K562 (cell line): ENCODE data around the gene FBXO15. TPM values are rescaled to one million over a fixed set of nuclear protein-coding genes. Genes with fewer than 3 reads are reported as not detected.

Source experiments
- CHCHD3 ChIP-seq: fragments of 250-450 bp; sonication (Bioruptor Pico); IDR thresholded peaks from 2 replicates; pipeline ENCODE4 v2.1.2; 2022; ENCODE audit warnings: mild to moderate bottlenecking
- GTF2E2 ChIP-seq: fragments of 200-800 bp; sonication (Bioruptor generic); IDR thresholded peaks from 2 replicates; pipeline ENCODE4 v1.6.1; 2016; ENCODE audit warnings: missing genetic modification characterization, missing compliant biosample characterization
- HES1 ChIP-seq: fragments of 450-650 bp; IDR thresholded peaks from 2 replicates; pipeline ENCODE4 v1.6.1; 2016; ENCODE audit warnings: low read depth, mild to moderate bottlenecking, moderate library complexity
- KLF10 ChIP-seq: fragments of 250-450 bp; sonication (Bioruptor Pico); IDR thresholded peaks from 2 replicates; pipeline ENCODE4 v1.6.1; 2021; ENCODE audit warnings: matching md5 sums
- MBD1 ChIP-seq: fragments of 250-450 bp; sonication (Bioruptor Pico); IDR thresholded peaks from 2 replicates; pipeline ENCODE4 v1.8.0; 2022; ENCODE audit warnings: inconsistent platforms
- NR2C2 ChIP-seq, 2 experiments: fragments of 200-800 bp in 1 of 2; sonication (Bioruptor generic) in 1 of 2; sonication (generic) in 1 of 2; formaldehyde crosslinking in 1 of 2; IDR thresholded peaks; 2 replicates each; pipeline versions ENCODE4 v1.6.1 to v1.8.0; 2016 to 2022; ENCODE audit warnings: mild to moderate bottlenecking in 1 of 2, missing compliant biosample characterization in 1 of 2, missing genetic modification characterization in 1 of 2, missing genetic modification reagents in 1 of 2
- PBX2 ChIP-seq, 2 experiments: IDR thresholded peaks in 1 of 2; conservative IDR thresholded peaks in 1 of 2; 2 replicates each; pipeline ENCODE4 v1.6.1; 2016; ENCODE audit warnings: low read depth in 2 of 2, mild to moderate bottlenecking in 1 of 2, missing compliant biosample characterization in 1 of 2, missing genetic modification characterization in 1 of 2, moderate library complexity in 1 of 2
- PKNOX1 ChIP-seq: fragments of 450-650 bp; IDR thresholded peaks from 2 replicates; pipeline ENCODE4 v1.6.1; 2016
- POLR2AphosphoS5 ChIP-seq: IDR thresholded peaks from 2 replicates; pipeline ENCODE4 v1.6.1; 2011; ENCODE audit warnings: mild to moderate bottlenecking, low read depth, low read length, moderate library complexity; ENCODE audit not compliant: control insufficient read depth, insufficient read depth
- SAFB ChIP-seq: fragments of 200-400 bp; formaldehyde crosslinking; IDR thresholded peaks from 2 replicates; pipeline ENCODE4 v1.6.1; 2017; ENCODE audit warnings: low read depth, low read length, borderline replicate concordance
- ZKSCAN3 ChIP-seq: fragments of 250-450 bp; sonication (Bioruptor Pico); IDR thresholded peaks from 2 replicates; pipeline ENCODE4 v1.4.0; 2020
- ZNF592 ChIP-seq: fragments of 450-650 bp; IDR thresholded peaks from 2 replicates; pipeline ENCODE4 v1.6.1; 2017; ENCODE audit warnings: antibody characterized with exemption, mild to moderate bottlenecking
- polyA plus RNA-seq, 8 experiments: library from polyadenylated mRNA; depleted of rRNA in 4 of 8; stranded (reverse) in 5 of 8; unstranded in 3 of 8; fragments of >200 nt; fragmentation: Nextera tagmentation in 2 of 8; fragmentation: Illumina TruSeq in 1 of 8; extraction: Ambion mirVana in 2 of 8; extraction: Trizol in 1 of 8; gene quantifications; 2 replicates each; pipeline versions ENCODE4 v1.2.1 to v1.2.3, GENCODE V29; 2011 to 2014; ENCODE audit warnings: inconsistent platforms in 1 of 8, missing spikeins in 1 of 8
- total RNA-seq, 7 experiments: library from RNA; depleted of rRNA in 6 of 7; stranded (reverse); fragments of >200 nt in 6 of 7; fragmentation: Illumina TruSeq in 2 of 7; extraction: Trizol in 2 of 7; gene quantifications; 2 replicates each; pipeline versions ENCODE4 v1.2.1 to v1.2.3, GENCODE V29; 2011 to 2021; ENCODE audit warnings: low replicate concordance in 1 of 7

Gene FBXO15
- total and polyA plus RNA-seq, 9 of the 15 experiments (the other 6 are each of a cell fraction or from before 2014, with no cell fraction given), result 0.07 to 0.43 (median 0.27) TPM; not detected in 1

GRCh38 chr18:74139888-74140287 lies 7.7 kb downstream of the FBXO15 start (continued):
- TF ChIP-seq MBD1 (CRISPR knock-in tag), result no peak
- peak; percentile 34; the same call in 1 of the 2 replicates for TF ChIP-seq PKNOX1
- no peak for TF ChIP-seq PBX2 (CRISPR knock-in tag; IDR thresholded peaks at IDR 0.05; ENCODE audit: low read depth)
- peak; percentile 80 for TF ChIP-seq PBX2 (tag; conservative IDR thresholded peaks at IDR 0.05; ENCODE audit: low read depth)
- no peak for TF ChIP-seq GTF2E2 (tag)
- no peak for TF ChIP-seq CHCHD3 (CRISPR knock-in tag)
- TF ChIP-seq ZNF592, result peak; percentile 51; the same call in 1 of the 2 replicates
- no peak for TF ChIP-seq SAFB
- TF ChIP-seq POLR2AphosphoS5, result no peak
- TF ChIP-seq HES1, result no peak
- TF ChIP-seq NR2C2 (CRISPR knock-in tag; IDR thresholded peaks at IDR 0.05), result no peak
- peak; percentile 17; the same call in 1 of the 2 replicates for TF ChIP-seq NR2C2 (tag; IDR thresholded peaks at IDR 0.05)
- TF ChIP-seq ZKSCAN3, result no peak
- TF ChIP-seq KLF10 (CRISPR knock-in tag), result no peak
